Adipose tissue (tissue), 3 donors: ENCODE data around the gene HES5. TPM values are rescaled to one million over a fixed set of nuclear protein-coding genes. Genes with fewer than 3 reads are reported as not detected.
"Not testable (repeated sequence)": the region's sequence is repeated elsewhere in the genome, so short reads cannot be mapped to it uniquely, and the experiment has no call there.

Experiments used
- H3K27ac ChIP-seq: one replicate; pipeline ENCODE4 v1.5.1; 2013; ENCODE audit warnings: low read depth, low read length
- WGBS, 3 donors: extraction: QIAGEN DNeasy Blood & Tissue Kit; methylation state at CpG; one replicate each; pipeline ENCODE4 v1.1.7; 2013; 5-methylcytosine and 5-hydroxymethylcytosine counted together
- polyA plus RNA-seq, 3 donors: library from polyadenylated mRNA; stranded (reverse); fragments of 200-250 nt; gene quantifications; one replicate each; pipeline ENCODE4 v1.2.3, GENCODE V29; 2013
- donor health status: healthy with polysubstance abuse.
- donor health status: Bipolar disorder and iron deficiency.
- donor health status: healthy.

HES5 gene
- polyA plus RNA-seq, 3 donors: 0.10 to 0.15 TPM; not detected in 1

- not testable (repeated sequence) for H3K27ac ChIP-seq
- 49 to 81% (median 55%) methylated on average over 7 to 11 of the region's 12 CpGs for WGBS, 3 donors
Observed at GRCh38 chr1:2550309-2550861, 20.3 kb upstream of the HES5 start.

DNA sequence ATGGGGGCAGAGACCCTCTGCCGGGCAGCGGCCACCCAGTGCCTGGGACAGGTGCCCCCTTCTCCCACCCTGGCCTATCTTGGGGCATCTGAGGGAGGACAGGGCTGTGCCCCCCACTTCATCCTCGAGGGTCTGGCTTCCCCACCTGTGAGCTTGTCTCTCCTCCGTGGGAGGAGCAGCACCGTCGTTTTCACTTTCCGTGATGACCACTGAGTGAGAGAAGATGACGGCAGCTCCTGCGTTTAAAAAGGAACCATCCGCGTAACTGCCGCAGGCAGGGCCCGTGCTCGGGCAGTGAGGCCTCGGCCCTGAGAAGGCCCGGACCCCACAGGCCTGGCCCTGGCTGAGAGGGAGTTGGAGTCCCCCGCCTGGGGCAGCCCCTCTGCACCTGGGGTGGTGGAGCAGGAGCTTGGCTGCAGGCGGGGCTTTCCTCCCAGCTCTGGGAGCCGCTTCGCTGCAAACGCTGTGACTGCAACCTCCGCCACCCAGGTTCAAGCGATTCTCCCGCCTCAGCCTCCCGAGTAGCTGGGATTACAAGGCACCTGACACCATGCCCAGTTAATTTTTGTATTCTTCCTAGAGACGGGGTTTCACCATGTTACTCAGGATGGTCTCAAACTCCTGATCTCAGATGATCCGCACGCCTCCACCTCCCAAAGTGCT is 19.4 kb upstream of the HES5 start:
- H3K27ac ChIP-seq: peak overlapping the region; percentile 95
- WGBS, 3 donors: 67 to 81% (median 69%) methylated on average over 18 to 24 of the region's 28 CpGs

DNA sequence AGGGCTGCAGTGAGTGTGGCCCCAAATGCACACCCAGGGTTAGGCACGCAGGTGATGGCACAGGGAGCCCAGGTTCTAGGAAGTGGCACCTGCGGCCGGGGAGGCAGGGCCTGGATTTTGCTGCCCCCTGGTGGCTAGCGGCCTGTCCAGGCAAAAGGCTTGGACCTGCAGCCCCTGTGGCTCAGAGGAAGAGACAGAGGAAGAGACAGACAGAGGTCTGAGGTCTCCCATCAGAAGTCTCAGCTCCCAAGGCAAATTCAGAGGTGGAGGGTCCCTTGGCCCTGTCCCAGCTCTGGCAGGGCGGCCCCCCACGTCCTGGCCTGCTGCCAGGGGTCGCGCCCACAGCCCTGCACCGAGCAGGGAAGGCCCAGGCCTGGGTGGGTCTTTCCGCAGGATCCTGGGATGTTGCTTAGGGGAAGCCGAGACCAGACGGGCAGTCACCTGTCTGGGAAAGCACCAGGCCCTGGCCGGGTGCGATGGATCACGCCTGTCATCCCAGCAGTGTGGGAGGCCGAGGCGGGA is 18.1 kb upstream of the HES5 start:
- peak overlapping the region; percentile 70 for H3K27ac ChIP-seq
- 3 to 19% (median 8%) methylated on average over 17 of the region's 17 CpGs for WGBS, 3 donors

DNA sequence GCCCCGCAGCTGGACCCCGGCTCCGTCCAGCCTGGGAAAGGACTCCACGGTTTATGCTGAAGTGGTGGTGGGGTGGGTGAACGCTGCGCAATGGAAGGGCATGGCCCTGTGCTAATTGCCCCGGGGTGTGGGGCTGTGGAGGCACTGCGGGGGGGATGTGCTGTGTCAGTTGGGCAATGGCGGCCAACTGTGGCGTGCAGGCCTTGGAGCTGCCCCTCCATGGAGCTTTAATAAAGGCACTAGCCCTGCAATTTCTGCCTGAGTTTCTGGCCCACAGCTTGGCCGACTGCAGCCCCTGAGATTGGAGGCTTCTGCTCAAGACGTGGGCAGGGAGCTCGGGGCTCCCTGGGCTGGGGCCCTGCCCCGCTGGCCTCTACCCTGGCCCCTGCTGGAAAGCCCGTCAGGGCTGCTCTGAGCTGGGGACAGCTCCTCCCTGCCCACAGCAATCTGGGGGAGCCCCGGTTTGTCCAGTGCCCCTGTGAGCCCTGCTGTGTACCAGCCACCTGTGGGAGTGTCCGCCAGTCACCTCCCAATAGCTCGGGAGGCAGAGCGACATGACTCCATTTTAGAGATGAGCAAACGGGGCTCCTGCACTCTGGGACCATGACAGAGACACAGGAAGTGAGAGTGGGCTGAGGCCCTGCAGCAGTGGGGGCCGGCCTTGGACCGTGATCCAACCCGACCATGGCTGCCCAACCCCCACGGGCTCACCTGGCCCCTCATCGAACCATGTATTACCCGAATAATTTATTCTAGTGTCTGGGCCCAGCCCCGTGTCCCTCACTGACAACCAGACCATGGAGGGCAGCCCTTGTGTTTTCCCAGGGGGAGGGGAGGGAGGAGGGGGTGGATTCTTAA is 17.4 kb upstream of the HES5 start:
- 10 to 30% (median 11%) methylated on average over 27 of the region's 27 CpGs for WGBS, 3 donors

DNA sequence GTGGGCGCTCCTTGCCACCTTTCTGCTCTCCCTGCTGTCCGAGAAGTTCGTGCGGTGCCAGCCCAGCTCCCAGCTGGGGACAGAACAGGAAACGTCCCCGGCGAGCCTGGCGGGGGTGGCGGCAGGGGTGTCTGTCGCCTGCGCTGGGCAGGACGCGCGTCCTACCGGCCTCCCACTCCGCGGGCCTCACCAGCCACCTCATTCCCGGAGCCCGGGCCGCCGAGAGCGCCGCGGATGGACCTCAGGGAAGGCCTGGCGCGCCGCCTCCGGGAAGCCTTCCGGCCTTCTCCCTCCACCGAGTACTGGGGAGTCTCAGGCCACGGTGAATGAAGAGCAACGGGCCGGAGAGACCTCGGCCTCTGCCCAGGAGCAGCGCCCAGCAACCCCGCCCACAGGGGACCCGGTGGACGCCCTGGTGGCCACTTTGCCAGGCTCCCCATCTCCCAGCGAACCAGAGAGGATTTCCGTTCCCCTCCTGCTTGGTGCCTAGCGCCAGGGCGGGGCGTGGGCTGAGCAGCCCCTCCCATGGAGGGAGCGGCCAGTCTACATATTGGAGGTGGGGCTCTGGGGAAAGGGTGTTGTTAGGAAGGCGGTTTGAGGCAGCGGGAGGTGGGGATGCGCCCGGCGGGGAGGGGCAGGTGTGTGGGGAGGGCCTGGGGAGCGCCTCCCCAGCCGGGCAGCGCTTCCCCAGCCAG is 16.6 kb upstream of the HES5 start:
- WGBS, 3 donors: 1 to 4% (median 1%) methylated on average over 45 to 52 of the region's 52 CpGs
- peak overlapping the region; percentile 8 for H3K27ac ChIP-seq

More for the DNA sequence above, 17.4 kb upstream of the HES5 start:
- peak overlapping the region; percentile 70 for H3K27ac ChIP-seq

- no peak overlapping the region for H3K27ac ChIP-seq
- WGBS, 3 donors: 4% methylated on average over 24 to 43 of the region's 43 CpGs
Observed at GRCh38 chr1:2545754-2546514, 15.9 kb upstream of the HES5 start.

DNA sequence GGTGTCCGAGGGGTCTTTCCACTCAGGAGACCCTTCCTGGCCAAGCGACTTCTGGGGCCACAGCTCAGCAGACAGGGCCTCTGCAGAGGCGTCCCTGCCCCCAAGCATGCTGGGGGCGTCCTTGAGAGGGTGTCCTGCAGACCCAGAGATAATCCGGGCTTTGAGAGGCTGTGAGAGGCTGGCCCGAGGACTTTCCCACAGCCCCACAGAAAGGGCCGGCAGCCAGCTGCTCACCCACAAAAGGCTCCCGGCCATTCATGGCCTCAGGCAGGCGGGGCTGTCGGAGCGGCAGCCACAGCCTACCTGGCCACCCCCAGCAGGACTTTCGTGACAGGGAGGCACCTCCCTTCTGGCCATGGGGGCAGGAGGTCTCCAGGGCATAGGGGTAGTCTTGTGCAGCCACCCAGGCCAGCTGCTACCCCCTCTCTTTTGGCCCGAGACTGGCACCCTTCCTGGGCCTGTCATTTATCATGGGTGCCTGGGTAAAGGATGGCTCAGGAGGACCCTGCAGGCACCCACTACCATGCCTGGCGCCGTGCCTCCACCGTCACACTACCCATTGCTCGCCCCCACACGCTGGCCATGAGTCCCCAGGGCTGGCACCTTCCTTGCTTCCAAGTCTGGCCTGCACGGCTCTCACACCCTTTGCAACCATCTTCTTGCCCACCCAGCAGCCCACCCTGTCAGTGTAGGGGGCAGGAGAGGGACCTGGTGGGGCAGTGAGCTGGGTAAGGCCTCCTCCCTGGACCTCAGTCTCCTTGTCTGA is 15.0 kb upstream of the HES5 start:
- 52 to 68% (median 65%) methylated on average over 19 of the region's 19 CpGs for WGBS, 3 donors
- H3K27ac ChIP-seq: no peak overlapping the region

DNA sequence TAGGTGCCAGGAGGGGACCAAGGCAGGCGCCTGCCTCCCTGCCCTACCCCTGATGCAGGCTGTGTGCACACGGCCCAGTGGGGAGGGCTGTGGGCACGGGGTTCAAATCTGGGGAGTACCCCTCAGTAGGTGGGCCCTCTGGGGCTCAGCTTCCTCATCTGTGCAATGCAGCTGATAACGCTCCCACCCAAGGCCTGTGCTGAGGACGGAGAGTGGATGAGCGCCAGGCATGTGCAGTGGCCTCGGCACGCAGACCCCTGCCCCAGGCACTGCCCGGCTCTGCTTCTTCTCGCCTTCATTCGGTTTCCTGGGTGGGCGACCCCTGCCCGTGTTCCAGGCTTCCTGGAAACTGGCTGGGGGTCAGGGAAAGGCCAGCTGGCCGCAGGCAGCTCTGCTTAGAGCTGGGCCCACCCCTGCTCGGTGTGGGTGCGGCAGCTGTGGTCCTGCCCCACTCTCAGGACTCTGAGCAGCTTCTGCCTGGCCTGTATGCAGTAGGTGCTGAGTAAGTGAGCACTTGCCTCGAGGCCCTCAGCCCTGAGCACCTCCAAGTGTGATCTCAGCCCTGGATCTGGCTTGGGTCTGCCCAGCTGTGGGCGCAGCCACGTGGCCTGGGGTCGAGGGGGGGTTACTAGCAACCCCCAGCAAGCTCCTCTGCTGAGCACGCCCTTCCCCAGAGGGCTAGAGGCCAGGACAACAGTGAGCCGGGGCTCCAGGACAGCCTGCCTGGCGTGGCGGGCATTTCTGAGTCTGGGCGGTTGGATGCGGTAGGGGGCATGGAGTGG is 14.2 kb upstream of the HES5 start:
- no peak overlapping the region for H3K27ac ChIP-seq
- 52 to 64% (median 53%) methylated on average over 23 to 26 of the region's 26 CpGs for WGBS, 3 donors

DNA sequence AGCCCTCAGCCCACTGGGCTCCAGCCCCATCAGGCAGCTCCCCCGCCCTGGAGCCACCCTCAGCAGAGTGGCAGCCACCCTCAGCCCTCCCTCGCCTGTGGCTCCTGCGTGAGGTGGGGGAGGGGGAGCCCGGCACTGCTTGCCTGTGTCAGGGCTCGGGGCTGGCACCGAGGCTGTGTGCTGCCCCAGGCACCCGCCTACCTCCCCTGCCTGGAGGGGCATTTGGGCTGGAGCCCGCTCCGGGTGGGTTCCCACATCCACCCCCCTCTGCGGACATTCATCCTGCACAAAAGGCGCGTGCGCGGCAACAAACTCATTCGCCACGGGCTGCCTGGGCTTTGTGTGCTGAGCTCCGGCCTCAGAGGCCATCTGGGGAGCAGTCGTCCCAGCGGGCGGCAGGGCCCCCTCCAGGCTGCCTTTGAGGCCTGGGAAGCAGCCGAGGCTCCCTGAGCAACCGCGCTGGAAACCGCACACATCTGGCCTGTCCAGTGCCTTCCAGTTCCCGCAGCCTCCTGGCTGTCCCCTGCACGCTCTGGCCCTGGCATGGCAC is 13.6 kb upstream of the HES5 start:
- WGBS, 3 donors: 39 to 54% (median 41%) methylated on average over 25 to 26 of the region's 26 CpGs
- no peak overlapping the region for H3K27ac ChIP-seq

GRCh38 chr1:2542246-2542915 is 12.3 kb upstream of the HES5 start:
- 83 to 88% (median 83%) methylated on average over 11 of the region's 11 CpGs for WGBS, 3 donors
- no peak overlapping the region for H3K27ac ChIP-seq

DNA sequence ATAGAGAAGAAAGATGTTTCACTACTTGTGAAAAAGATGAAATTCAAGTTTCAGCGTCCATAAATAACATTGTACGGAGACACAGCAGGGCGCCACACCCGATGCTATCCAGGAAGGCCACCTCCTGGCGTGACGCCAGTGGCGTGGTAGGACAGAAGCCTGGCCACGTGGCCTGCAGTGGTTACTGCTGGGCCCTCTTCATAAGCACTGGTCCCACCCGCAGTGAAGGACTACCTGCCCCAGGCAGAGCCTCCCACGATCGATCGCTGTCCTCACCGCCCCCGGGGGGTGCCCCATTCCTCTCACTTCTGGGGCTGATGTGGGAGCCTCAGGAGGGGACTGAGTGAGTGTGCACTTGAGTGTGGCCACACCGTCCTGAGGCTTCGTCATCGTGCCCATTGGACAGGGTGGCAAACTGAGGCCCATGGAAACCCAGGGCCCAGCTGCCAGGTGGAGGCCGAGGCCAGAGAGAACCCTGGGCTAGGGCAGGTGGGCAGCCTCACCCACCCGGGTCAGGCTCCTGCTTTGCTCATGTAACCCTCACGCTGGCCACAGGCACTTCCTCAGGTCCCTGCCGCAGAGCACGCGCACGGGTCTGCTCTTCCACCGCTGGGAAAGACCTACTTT is 11.7 kb upstream of the HES5 start:
- no peak overlapping the region for H3K27ac ChIP-seq
- WGBS, 3 donors: 69 to 77% (median 77%) methylated on average over 25 of the region's 25 CpGs

GRCh38 chr1:2540816-2541492 is 10.9 kb upstream of the HES5 start:
- WGBS, 3 donors: 10 to 17% (median 12%) methylated on average over 33 to 39 of the region's 39 CpGs

DNA sequence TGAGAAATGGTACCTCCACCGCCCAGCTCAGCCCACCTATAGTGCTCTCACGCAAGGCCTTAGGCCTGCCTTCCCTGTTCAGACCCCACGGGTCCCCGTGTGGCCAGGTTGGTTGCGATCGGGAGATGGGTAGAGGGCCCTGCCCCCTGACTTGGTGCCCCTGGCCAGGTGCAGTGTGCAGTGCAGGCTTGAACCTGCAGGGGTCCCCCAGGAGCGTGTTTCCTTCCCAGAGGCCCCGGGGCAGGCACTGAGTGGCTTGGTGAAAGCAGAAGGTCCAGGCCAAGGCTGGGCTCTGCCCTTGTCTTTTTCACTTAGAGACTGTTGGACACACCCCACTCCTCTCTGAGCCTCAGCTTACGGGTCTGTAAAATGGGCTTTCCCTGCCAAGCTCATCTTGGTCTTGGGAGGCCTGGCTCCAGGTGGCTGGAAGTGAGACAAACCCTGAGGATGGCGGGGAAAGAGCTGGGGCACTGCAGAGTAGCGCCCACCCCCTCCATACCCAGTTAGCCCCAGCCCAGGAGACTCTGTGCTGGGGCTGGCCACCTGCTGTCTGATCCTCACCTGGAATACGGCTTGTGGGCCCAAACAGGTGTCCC is 9.3 kb upstream of the HES5 start:
- WGBS, 3 donors: 74 to 79% (median 75%) methylated on average over 11 to 12 of the region's 12 CpGs
- H3K27ac ChIP-seq: no peak overlapping the region

More at GRCh38 chr1:2540816-2541492, 10.9 kb upstream of the HES5 start:
- no peak overlapping the region for H3K27ac ChIP-seq

- 89 to 97% (median 91%) methylated on average over 8 of the region's 8 CpGs for WGBS, 3 donors
Observed at GRCh38 chr1:2538872-2539271, 8.8 kb upstream of the HES5 start.

More at GRCh38 chr1:2538872-2539271, 8.8 kb upstream of the HES5 start:
- H3K27ac ChIP-seq: no peak overlapping the region
